HG03095 (cell line): ENCODE results near the gene RNF11.
"Not testable (repeated sequence)": the region's sequence is repeated elsewhere in the genome, so short reads cannot be mapped to it uniquely, and the experiment has no call there.

Source experiments
- ATAC-seq: cut with Tn5 transposase; IDR thresholded peaks from one replicate; pipeline ENCODE4 v1.9.1; 2021; ENCODE audit warnings: moderate library complexity; ENCODE audit not compliant: unreplicated experiment

Gene RNF11

GRCh38 chr1:51235673-51236530, at the start of gene RNF11:
TSS of gene RNF11 (plus strand) at chr1:51236273. CDS start at chr1:51236757, 484 bp downstream.
- peak; percentile 69 for ATAC-seq

- no peak for ATAC-seq
Measured at GRCh38 chr1:51188230-51188629, 47.8 kb upstream of the RNF11 start.

- ATAC-seq: no peak
Measured at GRCh38 chr1:51189421-51190073, 46.5 kb upstream of the RNF11 start.

- ATAC-seq: no peak
Measured at GRCh38 chr1:51190961-51191360, 45.1 kb upstream of the RNF11 start.

GRCh38 chr1:51192213-51192843, 43.7 kb upstream of the RNF11 start:
- ATAC-seq: no peak

- no peak for ATAC-seq
Measured at GRCh38 chr1:51193564-51193963, 42.5 kb upstream of the RNF11 start.

GRCh38 chr1:51203121-51203873, 32.8 kb upstream of the RNF11 start:
- ATAC-seq: peak; percentile 54

- ATAC-seq: no peak
Measured at GRCh38 chr1:51203874-51204245, 32.2 kb upstream of the RNF11 start.

GRCh38 chr1:51210055-51210454, 26.0 kb upstream of the RNF11 start:
- no peak for ATAC-seq

GRCh38 chr1:51210676-51211075, 25.4 kb upstream of the RNF11 start:
- ATAC-seq: no peak

GRCh38 chr1:51214615-51215131, 21.4 kb upstream of the RNF11 start:
- no peak for ATAC-seq

GRCh38 chr1:51215169-51215568, 20.9 kb upstream of the RNF11 start:
- no peak for ATAC-seq

- no peak for ATAC-seq
Measured at GRCh38 chr1:51216631-51217030, 19.4 kb upstream of the RNF11 start.

- no peak for ATAC-seq
Measured at GRCh38 chr1:51217101-51217500, 19.0 kb upstream of the RNF11 start.

- no peak for ATAC-seq
Measured at GRCh38 chr1:51218570-51218969, 17.5 kb upstream of the RNF11 start.

GRCh38 chr1:51219022-51219421, 17.1 kb upstream of the RNF11 start:
- no peak for ATAC-seq

GRCh38 chr1:51221529-51221928, 14.5 kb upstream of the RNF11 start:
- ATAC-seq: not testable (repeated sequence)

- ATAC-seq: no peak
Measured at GRCh38 chr1:51222136-51222787, 13.8 kb upstream of the RNF11 start.

- no peak for ATAC-seq
Measured at GRCh38 chr1:51222809-51223208, 13.3 kb upstream of the RNF11 start.

- ATAC-seq: no peak
Measured at GRCh38 chr1:51224255-51224654, 11.8 kb upstream of the RNF11 start.
